ENCODE measurements around the gene LCLAT1. TPM values are rescaled to one million over a fixed set of nuclear protein-coding genes. Genes with fewer than 3 reads are reported as not detected.

Gene LCLAT1
- total RNA-seq, 1 donor from 2014 or later, result 29.0 TPM

GRCh38 chr2:30436859-30437435 lies 10.1 kb upstream of the LCLAT1 start:
- no peaks in the 10 kb centered on the region for H3K27me3 Mint-ChIP-seq
- H3K27ac Mint-ChIP-seq, result no peak overlapping the region
- no peak for DNase-seq (ENCODE audit: extremely low spot score, unreplicated experiment)
- no peak overlapping the region for H3K4me3 Mint-ChIP-seq
- H3K9me3 Mint-ChIP-seq, result no peaks in the 10 kb centered on the region
- H3K4me1 Mint-ChIP-seq (ENCODE audit: unreplicated experiment), result peaks cover 4% of the 10 kb centered on the region
- no peak for TF ChIP-seq CTCF (conservative IDR thresholded peaks at IDR 0.05)
- no peaks in the 10 kb centered on the region for H3K36me3 Mint-ChIP-seq

DNA sequence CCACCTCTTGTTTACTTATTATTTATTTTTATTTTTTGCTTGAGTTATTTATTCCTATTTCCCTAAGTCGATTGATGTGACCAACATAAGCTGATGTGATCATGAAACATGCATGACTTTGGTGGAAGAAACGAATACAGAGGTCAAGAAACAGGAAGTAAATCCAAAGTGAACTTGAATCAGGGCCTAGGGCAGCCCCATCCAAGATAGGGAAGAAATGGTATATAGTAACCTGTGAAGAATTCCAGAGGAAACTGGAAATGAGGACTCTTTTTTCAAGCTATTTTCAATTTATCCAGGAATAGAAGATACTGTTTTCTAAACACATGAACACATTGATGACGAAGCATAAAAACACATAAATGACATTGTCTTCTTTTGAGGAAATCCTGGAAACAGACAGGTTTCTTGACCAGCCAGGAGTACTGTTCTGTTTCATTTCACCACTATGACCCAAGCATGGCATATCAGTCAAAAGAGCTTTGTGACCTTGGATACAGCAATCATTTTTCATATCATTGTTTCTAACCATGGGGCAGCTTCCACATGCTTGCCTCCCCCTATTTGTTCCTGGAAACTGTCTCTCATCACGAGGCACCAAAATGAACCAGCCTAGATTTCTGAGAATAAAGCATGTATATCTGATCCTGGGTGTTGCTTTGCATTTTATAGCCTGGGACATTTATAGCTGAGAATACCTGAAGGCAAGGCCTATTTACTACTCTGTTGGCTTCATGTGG lies 9.1 kb upstream of the LCLAT1 start:
- H3K27me3 Mint-ChIP-seq, result no peaks in the 10 kb centered on the region
- peaks cover 4% of the 10 kb centered on the region for H3K4me1 Mint-ChIP-seq (ENCODE audit: unreplicated experiment)
- no peaks in the 10 kb centered on the region for H3K9me3 Mint-ChIP-seq
- no peak for DNase-seq (ENCODE audit: extremely low spot score, unreplicated experiment)
- no peak overlapping the region for H3K4me3 Mint-ChIP-seq
- no peak for TF ChIP-seq CTCF (conservative IDR thresholded peaks at IDR 0.05)
- H3K36me3 Mint-ChIP-seq, result no peaks in the 10 kb centered on the region
- no peak overlapping the region for H3K27ac Mint-ChIP-seq

DNA sequence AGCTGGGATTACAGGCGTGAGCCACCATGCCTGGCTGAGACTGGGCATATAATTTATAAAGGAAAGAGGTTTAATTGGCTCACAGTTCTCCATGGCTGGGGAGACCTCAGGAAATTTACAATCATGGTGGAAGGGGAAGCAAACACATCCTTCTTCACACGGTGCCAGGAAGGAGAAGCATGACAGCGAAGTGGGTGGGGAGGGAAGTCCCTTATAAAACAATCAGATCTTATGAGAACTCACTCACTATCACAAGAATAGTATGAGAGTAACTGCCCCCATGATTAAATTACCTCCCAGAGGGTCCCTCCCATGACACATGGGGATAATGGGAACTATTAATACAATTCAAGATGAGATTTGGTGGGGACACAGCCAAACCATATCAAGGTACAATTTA lies 7.8 kb upstream of the LCLAT1 start:
- no peaks in the 10 kb centered on the region for H3K36me3 Mint-ChIP-seq
- H3K4me3 Mint-ChIP-seq, result no peak overlapping the region

GRCh38 chr2:30439879-30440278 lies 7.2 kb upstream of the LCLAT1 start:
- Mint-ChIP-seq H3K4me3 (no peak overlapping the region), H3K36me3 (no peaks in the 10 kb centered on the region), H3K9me3 (no peaks in the 10 kb centered on the region), H3K27ac (no peak overlapping the region), H3K27me3 (no peaks in the 10 kb centered on the region), H3K4me1 (ENCODE audit: unreplicated experiment) (peaks cover 4% of the 10 kb centered on the region)
- TF ChIP-seq CTCF (conservative IDR thresholded peaks at IDR 0.05), result no peak
- DNase-seq (ENCODE audit: extremely low spot score, unreplicated experiment), result no peak

More for the DNA sequence above, 7.8 kb upstream of the LCLAT1 start:
- Mint-ChIP-seq H3K4me1 (ENCODE audit: unreplicated experiment) (peaks cover 4% of the 10 kb centered on the region), H3K27me3 (no peaks in the 10 kb centered on the region), H3K27ac (no peak overlapping the region), H3K9me3 (no peaks in the 10 kb centered on the region)
- no peak for TF ChIP-seq CTCF (conservative IDR thresholded peaks at IDR 0.05)
- DNase-seq (ENCODE audit: extremely low spot score, unreplicated experiment), result no peak

- TF ChIP-seq CTCF (conservative IDR thresholded peaks at IDR 0.05), result no peak
- no peak for DNase-seq (ENCODE audit: extremely low spot score, unreplicated experiment)
- Mint-ChIP-seq H3K9me3 (no peaks in the 10 kb centered on the region), H3K36me3 (no peaks in the 10 kb centered on the region), H3K4me1 (ENCODE audit: unreplicated experiment) (peaks cover 4% of the 10 kb centered on the region), H3K27ac (no peak overlapping the region), H3K27me3 (no peaks in the 10 kb centered on the region), H3K4me3 (no peak overlapping the region)
Measured at GRCh38 chr2:30441023-30441422, 6.0 kb upstream of the LCLAT1 start.

All from type B pancreatic cell (in vitro differentiated cells).